ENCODE data around the gene HDAC4. TPM values are rescaled to one million over a fixed set of nuclear protein-coding genes. Genes with fewer than 3 reads are reported as not detected.

The HDAC4 gene
- total RNA-seq, 1 experiment from 2014 or later: 21.8 TPM

- no peak for DNase-seq (ENCODE audit: unreplicated experiment)
- peaks cover 40% of the 10 kb centered on the region for H3K4me1 Mint-ChIP-seq (ENCODE audit: insufficient read depth, unreplicated experiment)
- ChIA-PET POLR2A (interaction anchor here (1.4 to 1.7 kb wide), 2 partner anchors 8 to 134 kb away, joined by 3 to 6 read pairs; partner anchors contain the start of gene HDAC4), CTCF (interaction anchor here (0.8 kb wide), 2 partner anchors 14 to 394 kb away, joined by 3 read pairs; no protein-coding TSS in a partner anchor)
- peak overlapping the region; percentile 12 for H3K4me3 Mint-ChIP-seq (ENCODE audit: unreplicated experiment)
- H3K9me3 Mint-ChIP-seq (ENCODE audit: unreplicated experiment): no peaks in the 10 kb centered on the region
- no TSS peak for BruUV-seq (replicated peaks)
- TF ChIP-seq CTCF (IDR thresholded peaks at IDR 0.05; ENCODE audit: unreplicated experiment): no peak
- intact Hi-C loops (cut with micrococcal nuclease): loop anchor here (2.0 to 10.0 kb wide), 2 partner anchors 134 to 398 kb away; partner anchors contain the start of gene HDAC4
- H3K36me3 Mint-ChIP-seq (ENCODE audit: insufficient read depth, unreplicated experiment): no peaks in the 10 kb centered on the region
- no peaks in the 10 kb centered on the region for H3K27me3 Mint-ChIP-seq (ENCODE audit: insufficient read depth, unreplicated experiment)
- peak overlapping the region; percentile 46 for H3K27ac Mint-ChIP-seq (ENCODE audit: low read depth, unreplicated experiment)
Observed at GRCh38 chr2:239266779-239267287, 134.0 kb downstream of the HDAC4 start.

- no peaks in the 10 kb centered on the region for H3K36me3 Mint-ChIP-seq (ENCODE audit: insufficient read depth, unreplicated experiment)
- peaks cover 40% of the 10 kb centered on the region for H3K4me1 Mint-ChIP-seq (ENCODE audit: insufficient read depth, unreplicated experiment)
- TF ChIP-seq CTCF (IDR thresholded peaks at IDR 0.05; ENCODE audit: unreplicated experiment): no peak
- H3K9me3 Mint-ChIP-seq (ENCODE audit: unreplicated experiment): no peaks in the 10 kb centered on the region
- CTCF ChIA-PET: interaction anchor here (0.8 kb wide), 1 partner anchor 394 kb away, joined by 3 read pairs; no protein-coding TSS in a partner anchor
- POLR2A ChIA-PET: interaction anchor here (1.4 to 1.7 kb wide), 2 partner anchors 8 to 135 kb away, joined by 3 to 6 read pairs; partner anchors contain the start of gene HDAC4
- intact Hi-C loops (cut with micrococcal nuclease): loop anchor here (2.0 to 10.0 kb wide), 2 partner anchors 134 to 398 kb away; partner anchors contain the start of gene HDAC4
- no peak for DNase-seq (ENCODE audit: unreplicated experiment)
- no peaks in the 10 kb centered on the region for H3K27me3 Mint-ChIP-seq (ENCODE audit: insufficient read depth, unreplicated experiment)
- BruUV-seq (replicated peaks): no TSS peak
- no peak overlapping the region for H3K4me3 Mint-ChIP-seq (ENCODE audit: unreplicated experiment)
- H3K27ac Mint-ChIP-seq (ENCODE audit: low read depth, unreplicated experiment): no peak overlapping the region
Observed at GRCh38 chr2:239266434-239266766, 134.4 kb downstream of the HDAC4 start.

GRCh38 chr2:239265681-239266433 is 135.0 kb downstream of the HDAC4 start:
- intact Hi-C loops (cut with micrococcal nuclease): loop anchor here (2.0 to 10.0 kb wide), 2 partner anchors 135 to 399 kb away; partner anchors contain the start of gene HDAC4
- POLR2A ChIA-PET: interaction anchor here (1.4 kb wide), 1 partner anchor 9 kb away, joined by 3 read pairs; no protein-coding TSS in a partner anchor
- H3K9me3 Mint-ChIP-seq (ENCODE audit: unreplicated experiment): no peaks in the 10 kb centered on the region

More at GRCh38 chr2:239265681-239266433, 135.0 kb downstream of the HDAC4 start:
- no peak for TF ChIP-seq CTCF (IDR thresholded peaks at IDR 0.05; ENCODE audit: unreplicated experiment)
- CTCF ChIA-PET: interaction anchor here (0.8 kb wide), 1 partner anchor 395 kb away, joined by 3 read pairs; no protein-coding TSS in a partner anchor
- no peaks in the 10 kb centered on the region for H3K27me3 Mint-ChIP-seq (ENCODE audit: insufficient read depth, unreplicated experiment)
- no TSS peak for BruUV-seq (replicated peaks)
- H3K27ac Mint-ChIP-seq (ENCODE audit: low read depth, unreplicated experiment): no peak overlapping the region
- H3K4me3 Mint-ChIP-seq (ENCODE audit: unreplicated experiment): no peak overlapping the region
- no peaks in the 10 kb centered on the region for H3K36me3 Mint-ChIP-seq (ENCODE audit: insufficient read depth, unreplicated experiment)
- peaks cover 40% of the 10 kb centered on the region for H3K4me1 Mint-ChIP-seq (ENCODE audit: insufficient read depth, unreplicated experiment)
- DNase-seq (ENCODE audit: unreplicated experiment): no peak
